GM19043 (cell line): Measurements from ENCODE around the gene NFIX.
"Not testable (repeated sequence)": the region's sequence is repeated elsewhere in the genome, so short reads cannot be mapped to it uniquely, and the experiment has no call there.

Source experiments
- ATAC-seq: cut with Tn5 transposase; IDR thresholded peaks from one replicate; pipeline ENCODE4 v1.9.1; 2021; ENCODE audit warnings: low read depth; ENCODE audit not compliant: unreplicated experiment

NFIX gene

GRCh38 chr19:12994701-12995595, at the start of gene NFIX:
Gene NFIX (plus strand): TSS chr19:12995475. CDS start chr19:12995838, 363 bp downstream.
- ATAC-seq: no peak

GRCh38 chr19:12945479-12946091, 49.7 kb upstream of the NFIX start, which contains the start of gene RAD23A:
Gene RAD23A (plus strand): TSS chr19:12945862. CDS start chr19:12945949, 87 bp downstream.
- peak; percentile 59 for ATAC-seq

GRCh38 chr19:12946092-12946721, 49.1 kb upstream of the NFIX start:
- peak; percentile 20 for ATAC-seq

- ATAC-seq: no peak
Measured at GRCh38 chr19:12946731-12947496, 48.4 kb upstream of the NFIX start.

- ATAC-seq: no peak
Measured at GRCh38 chr19:12947702-12948611, 47.3 kb upstream of the NFIX start.

- ATAC-seq: no peak
Measured at GRCh38 chr19:12948612-12949362, 46.5 kb upstream of the NFIX start.

DNA sequence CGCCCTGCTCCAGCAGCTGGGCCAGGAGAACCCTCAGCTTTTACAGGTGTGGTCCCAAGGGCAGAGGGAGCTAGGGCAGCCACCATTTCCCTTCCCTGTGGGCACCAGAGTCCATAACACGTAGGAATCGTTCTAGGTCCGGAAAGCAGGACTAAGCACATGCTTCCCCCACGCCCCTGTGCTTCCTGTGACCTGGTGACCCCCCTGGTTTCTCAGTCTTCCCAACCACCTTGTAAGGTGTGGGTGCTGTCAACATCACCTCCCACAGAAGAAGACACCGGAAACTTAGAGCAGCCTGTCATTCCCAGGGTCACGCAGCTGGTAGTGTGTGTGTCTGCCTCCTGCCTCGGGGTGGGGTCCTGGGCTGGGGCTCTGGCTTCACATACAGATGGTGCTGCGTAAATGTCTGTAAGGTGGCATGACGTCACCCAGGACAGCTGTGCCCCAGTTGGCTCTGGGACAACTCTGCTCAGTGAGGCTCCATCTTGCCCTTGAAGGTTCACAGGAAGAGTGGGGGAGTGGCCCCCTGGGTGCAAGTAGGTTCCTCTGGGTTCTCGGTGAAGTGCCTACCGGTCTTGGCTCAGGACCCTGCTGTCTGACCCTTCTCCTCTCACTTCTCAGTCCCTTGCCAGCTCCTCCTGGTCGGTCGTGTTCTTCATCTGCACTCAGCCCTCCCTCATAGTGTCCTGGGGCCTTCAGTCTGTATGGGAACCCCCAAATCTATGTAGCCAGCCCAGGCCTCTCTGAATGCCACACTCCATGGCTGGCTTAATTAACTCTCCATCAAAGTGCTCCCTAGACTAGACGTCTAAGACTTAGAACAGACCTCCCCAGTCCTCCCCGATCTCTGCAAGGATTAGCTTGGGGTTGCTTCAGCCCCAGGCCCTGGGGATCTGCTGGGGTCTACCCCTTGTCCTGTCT, 45.7 kb upstream of the NFIX start:
- ATAC-seq: no peak

DNA sequence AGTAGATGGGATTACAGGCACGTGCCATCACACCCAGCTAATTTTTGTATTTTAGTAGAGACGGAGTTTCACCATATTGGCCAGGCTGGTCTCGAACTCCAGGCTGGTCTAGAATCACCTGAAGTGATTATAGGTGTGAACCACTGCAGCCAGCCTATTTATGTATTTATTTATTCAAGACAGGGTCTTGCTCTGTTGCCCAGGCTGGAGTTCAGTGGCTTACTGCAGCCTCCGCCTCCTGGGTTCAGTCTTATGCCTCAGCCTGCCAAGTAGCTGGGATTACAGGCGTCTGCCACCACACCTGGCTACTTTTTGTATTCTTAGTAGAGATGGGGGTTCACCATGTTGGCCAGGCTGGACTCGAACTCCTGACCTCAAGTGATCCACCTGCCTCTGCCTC, 43.2 kb upstream of the NFIX start:
- not testable (repeated sequence) for ATAC-seq

GRCh38 chr19:12952488-12953137, 42.7 kb upstream of the NFIX start:
- ATAC-seq: no peak

- no peak for ATAC-seq
Measured at GRCh38 chr19:12953138-12953798, 42.0 kb upstream of the NFIX start.

DNA sequence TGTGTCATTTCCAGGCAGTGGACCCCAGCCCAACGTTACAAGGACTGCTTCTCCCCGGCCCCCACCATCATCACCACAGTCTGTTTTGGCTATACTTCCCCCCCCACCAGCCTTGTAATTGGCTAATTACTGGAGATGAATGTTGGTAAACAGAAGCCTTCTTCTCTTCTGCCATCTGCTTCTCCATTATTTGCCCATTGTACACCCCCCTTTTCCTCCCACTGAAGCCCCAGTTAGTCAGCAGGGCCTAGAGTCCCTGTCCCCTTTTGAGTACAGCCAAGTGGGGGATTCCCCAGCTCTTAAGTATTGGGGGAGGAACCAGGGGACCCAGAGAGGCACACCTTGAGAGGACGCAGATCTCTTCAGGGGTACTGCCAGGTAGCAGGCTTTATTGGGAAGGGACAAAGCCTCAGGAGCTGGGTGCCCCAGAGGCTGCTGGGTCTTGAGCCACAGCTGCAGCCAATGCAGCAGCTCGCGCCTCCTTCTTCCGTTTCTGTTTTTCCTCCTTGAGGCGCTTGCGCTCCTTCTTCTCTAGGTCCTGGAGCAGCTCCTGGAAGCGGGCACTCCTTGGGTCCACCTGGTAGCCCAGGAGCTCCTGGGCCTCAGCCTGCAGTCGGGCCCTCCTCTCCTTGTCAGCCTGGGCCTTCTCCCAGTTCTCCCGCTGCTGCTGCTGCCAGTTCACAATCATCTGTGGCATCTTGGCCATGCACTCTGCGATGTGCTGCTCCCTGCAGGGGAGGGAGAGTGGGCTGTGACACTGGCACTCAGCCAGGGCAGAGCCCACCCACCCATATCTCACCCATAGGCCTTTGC, 41.3 kb upstream of the NFIX start:
- no peak for ATAC-seq

- no peak for ATAC-seq
Measured at GRCh38 chr19:12954612-12954962, 40.7 kb upstream of the NFIX start.

DNA sequence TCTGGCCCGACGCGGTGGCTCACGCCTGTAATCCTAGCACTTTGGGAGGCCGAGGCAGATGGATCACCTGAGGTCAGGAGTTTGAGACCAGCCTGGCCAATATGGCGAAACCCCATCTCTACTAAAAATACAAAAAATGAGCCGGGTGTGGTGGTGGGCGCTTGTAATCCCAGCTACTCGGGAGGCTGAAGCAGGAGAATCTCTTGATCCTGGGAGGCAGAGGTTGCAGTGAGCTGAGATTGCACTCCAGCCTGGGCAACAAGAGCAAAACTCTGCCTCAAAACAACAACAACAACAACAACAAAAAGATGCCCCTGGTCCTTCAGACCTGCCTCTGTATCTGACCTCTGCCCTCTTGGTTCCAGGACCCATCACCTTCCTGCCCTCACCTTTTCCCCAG, 39.7 kb upstream of the NFIX start:
- ATAC-seq: not testable (repeated sequence)

DNA sequence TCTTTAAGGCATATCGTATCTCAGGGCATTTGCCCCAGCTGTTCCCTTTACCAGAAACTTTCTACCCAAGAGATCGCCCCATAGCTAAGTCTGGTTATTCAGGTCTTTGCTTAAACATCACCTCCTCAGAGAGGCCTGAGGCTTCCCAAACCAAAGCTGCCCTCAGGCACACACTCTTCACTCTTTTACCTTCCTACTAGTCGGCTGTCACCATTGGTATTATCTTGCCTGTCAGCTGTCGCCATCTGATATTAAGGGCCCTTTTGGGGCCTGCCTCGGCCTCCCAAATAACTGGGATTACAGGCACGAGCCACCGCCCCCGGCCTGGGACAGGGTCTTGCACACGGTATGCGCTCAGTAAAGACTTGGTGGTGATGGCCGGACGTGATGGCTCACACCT, 39.3 kb upstream of the NFIX start:
- ATAC-seq: no peak

- peak; percentile 51 for ATAC-seq
Measured at GRCh38 chr19:12956446-12957388, 38.6 kb upstream of the NFIX start, which contains the start of gene GADD45GIP1. Gene GADD45GIP1 (minus strand): TSS chr19:12957223. CDS start chr19:12957212, 11 bp downstream.
